GM19238 (cell line): ENCODE data around the gene SRP54.
A peak's percentile ranks its signal among the peaks of the same experiment; 100 is the strongest.
"Not testable (repeated sequence)": the region's sequence is repeated elsewhere in the genome, so short reads cannot be mapped to it uniquely, and the experiment has no call there.

Experiments
- DNase-seq: peaks from one replicate; pipeline ENCODE4 v3.0.0; 2011; ENCODE audit warnings: low spot score; ENCODE audit not compliant: insufficient read length

SRP54 gene

DNA sequence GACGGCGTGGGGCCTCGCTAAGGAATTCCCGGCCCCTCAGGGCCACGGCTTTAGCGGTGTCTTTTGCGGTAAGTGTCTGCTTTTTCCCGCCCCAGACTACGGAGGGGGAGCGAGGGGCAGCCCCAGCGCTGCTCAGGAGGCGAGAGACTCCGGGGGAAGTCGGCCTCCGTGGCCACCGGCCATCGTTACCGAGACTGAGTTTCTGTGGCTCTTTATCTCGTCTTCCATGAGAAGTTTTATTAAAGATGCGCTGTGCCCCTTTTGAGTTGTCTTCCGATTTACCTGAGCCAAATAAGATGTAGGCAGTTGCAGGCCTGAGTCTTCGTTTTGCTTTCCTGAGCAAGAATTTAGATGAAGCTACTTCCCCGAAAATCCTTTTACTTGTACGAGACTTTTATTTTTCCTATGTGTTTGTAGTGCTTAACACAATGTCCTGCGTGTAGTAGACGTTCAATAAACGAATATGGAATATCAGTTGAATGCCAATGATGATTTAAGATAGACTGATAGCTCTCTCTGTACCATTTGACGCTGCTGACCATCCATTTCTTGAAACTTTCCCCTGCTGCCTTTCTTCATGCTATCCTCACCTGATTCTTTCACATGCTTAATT is 462 bp downstream of the SRP54 start:
- peak; percentile 6 for DNase-seq

DNA sequence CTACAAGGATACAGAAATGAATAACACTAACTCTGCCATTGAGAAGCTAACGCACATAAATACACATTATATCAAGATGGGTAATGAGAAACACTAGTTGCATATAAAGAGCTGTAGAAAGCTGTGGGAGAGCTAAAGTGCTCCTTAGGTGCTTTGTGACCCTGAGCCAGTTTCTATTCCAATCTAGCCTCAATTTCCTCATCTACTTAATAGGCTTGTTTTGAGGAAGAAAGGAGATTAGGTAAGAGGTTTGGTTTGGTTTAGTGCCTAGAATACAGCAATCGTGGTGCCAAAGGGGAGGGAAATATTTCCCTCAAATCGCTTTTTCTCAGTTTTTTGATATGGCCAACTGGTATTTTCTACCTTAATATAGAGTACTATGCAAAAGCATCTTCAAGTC is 994 bp downstream of the SRP54 start:
- no peak for DNase-seq

DNA sequence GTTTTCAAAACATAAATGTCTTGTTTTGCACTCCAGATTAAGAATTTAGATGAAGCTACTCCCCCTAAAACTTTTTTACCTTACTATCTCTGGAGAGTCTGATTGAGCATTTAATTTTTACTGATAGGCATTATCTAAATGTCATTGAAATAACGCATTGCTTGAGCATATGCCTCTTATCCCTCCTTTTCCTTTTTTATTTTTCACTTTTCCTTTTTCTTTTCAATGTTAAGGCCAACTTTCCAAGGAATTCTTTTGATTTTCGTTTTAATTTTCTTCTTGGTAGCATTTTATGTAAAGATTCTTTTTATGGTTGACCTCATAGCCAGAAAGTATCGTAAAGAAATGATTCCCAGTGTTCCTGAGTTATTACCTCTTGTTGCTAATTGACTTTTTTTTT is 2.9 kb downstream of the SRP54 start:
- no peak for DNase-seq

DNA sequence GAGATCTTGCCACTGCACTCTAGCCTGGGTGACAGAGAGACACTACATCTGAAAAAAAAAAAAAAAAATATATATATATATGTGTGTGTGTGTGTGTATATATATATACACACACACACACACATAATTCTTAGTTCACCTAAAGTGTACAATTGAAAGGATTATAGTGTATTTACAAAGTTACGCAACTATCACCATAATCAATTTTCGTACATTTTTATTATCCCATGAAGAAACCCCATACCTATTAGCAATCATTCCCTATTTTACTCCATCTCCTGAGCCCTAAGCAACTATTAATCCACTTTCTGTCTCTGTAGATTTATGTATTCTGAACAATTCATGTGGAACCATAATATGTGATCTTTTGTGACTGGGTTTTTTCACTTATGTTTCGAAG is 4.4 kb downstream of the SRP54 start:
- no peak for DNase-seq

DNA sequence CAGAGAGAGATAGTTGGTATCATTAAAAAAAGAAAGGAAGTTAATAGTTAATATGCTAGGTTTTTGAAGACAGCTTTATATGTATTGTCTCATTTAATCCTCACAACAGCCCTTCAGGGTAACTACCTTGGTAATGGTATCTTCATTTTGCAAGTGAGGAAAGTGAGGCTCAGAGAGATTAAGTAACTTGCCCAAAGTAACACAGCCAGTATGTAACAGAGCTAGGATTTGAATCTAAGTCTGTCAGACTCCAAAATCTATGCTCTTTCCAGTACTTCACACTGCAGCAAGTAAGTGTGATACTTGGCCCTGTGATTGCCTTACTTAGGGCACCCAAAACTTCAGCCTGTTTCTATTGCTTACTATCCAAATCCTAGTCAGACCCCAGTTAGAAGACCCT is 7.0 kb downstream of the SRP54 start:
- DNase-seq = no peak

DNA sequence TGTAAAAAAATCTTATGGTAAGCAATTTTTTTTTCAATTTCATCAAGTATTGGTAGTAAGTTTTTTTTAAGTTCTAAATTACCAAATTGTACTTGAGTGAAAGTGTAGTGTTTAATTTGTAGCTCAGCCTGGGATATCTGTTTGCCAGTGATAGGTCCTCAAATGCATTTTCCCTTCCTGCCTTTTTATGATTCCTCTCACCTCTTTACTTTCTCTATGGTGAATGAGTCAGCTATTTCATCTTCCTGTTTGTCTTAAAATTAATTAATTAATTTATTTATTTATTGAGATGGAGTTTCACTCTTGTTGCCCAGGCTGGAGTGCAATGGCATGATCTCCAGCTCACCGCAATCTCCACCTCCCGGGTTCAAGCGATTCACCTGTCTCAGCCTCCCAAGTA is 10.6 kb downstream of the SRP54 start:
- DNase-seq = no peak

DNA sequence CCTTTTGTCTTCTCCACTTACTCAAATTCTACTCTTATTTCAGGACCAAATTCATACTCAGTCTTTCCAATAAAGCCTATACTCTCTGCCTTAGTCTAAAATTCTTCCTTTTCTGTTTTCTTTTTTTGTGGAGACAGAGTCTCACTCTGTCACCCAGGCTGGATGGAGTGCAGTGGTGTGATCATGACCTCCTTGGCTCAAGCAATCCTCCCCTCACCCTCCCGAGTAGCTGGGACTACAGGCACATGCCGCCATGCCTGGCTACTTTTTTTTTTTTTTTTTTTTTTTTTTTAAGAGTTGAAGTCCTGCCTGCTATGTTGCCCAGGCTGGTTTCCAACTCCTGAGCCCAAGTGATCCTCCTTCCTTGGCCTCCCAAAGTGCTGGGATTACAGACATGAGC is 11.9 kb downstream of the SRP54 start:
- DNase-seq = no peak

DNA sequence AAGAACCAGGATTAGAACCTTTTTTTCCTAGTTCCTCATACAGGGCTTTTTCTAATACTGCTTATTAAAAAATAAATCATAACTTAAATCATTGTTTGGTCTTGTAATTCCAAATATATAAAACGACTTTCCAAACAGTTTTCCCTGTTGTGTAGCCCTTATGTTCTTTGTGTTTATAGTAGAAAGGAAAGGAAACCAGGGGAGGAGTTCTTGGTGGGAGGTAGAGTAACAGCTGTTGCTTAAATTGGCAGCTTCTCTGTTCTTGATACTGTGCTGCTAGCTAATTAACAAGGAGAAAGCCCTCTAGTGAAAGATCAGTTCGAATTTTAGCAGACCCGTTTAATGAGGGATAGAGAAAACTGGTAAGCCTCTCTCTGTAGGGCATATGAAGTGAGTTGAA is 15.0 kb downstream of the SRP54 start:
- DNase-seq = no peak

DNA sequence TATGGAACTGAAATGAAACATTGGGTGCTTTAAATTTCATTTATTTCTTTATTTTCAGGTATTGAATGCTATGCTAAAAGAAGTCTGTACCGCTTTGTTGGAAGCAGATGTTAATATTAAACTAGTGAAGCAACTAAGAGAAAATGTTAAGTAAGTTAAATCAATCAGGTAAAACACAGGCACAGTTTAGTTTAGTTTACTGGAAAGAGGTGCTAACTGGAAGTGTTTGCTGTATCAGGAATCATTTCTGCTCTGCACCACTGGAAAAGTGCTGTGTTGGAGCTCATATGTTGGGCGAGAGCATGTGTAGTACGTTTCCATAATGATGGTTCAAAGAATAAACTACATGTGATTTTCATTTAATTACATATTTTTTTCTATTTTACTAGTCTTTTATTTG is 16.7 kb downstream of the SRP54 start:
- no peak for DNase-seq

DNA sequence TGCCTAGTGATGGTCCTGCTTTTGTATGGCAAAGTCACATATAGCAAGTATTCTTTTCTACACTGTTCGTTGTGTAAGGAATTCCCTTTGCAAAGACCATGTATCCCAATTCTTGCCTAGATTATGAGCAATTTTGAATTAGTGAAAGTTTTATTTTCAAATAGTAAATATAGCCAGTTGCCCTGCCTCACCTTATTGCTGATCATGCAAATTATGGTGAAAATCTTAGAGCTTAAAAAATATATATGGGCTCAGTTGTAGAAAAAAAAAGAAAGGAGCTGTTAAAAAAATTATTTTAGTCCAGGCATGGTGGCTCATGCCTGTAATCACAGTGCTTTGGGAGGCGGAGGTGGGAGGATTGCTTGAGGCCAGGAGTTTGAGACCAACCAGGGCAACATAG is 18.8 kb downstream of the SRP54 start:
- no peak for DNase-seq

DNA sequence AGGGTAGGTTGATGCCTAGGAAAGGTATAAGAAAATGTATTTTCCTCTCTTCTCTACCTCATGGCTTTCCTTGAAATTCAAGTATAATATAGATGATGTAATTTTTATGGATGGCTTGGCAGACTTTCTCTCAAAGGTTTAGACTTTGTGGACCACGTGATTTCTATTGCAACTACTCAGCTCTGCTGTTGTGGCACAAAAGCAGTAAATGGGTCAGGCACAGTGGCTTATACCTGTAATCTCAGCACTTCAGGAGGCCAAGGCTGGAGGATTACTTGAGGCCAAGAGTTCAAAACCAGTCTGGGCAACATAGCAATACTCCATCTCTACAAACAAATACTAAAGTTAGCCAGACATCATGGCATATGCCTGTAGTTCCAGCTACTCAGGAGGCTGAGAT is 22.0 kb downstream of the SRP54 start:
- DNase-seq = no peak

DNA sequence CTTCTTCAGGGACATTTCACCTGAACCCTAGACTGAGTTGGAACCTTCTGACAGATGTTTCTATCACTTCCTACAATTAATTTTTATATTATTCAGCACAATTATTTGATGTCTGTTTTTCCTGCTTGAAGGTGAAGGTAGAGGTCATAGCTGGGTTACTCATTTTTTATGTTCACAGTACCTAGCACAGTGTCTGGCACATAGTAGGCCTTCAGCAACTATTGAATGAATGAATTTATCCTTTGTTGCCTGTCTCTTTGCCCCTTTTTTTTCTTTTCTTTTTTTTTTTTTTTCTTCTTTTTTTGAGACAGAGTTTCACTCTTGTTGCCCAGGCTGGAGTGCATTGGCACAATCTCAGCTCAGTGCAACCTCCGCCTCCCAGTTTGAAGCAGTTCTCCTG is 33.8 kb downstream of the SRP54 start:
- DNase-seq = no peak

DNA sequence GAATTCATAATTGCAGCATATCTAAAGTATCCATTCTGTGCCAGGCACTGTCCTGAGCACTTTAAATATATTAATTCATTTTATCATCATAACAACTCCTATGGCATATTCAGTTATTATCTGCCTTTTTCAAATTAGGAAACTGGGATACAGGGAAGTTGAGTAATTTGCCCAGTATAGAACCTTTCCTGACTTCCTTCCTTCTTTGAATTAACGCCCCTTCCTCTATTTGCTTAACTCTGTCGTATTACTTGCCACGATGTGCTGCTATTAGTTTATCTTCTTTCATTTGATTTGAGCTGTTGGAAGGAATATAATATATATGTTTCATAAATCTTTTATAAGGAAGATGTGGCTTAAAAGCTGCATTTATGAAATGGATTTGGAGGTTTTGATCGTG is 37.9 kb downstream of the SRP54 start:
- no peak for DNase-seq

DNA sequence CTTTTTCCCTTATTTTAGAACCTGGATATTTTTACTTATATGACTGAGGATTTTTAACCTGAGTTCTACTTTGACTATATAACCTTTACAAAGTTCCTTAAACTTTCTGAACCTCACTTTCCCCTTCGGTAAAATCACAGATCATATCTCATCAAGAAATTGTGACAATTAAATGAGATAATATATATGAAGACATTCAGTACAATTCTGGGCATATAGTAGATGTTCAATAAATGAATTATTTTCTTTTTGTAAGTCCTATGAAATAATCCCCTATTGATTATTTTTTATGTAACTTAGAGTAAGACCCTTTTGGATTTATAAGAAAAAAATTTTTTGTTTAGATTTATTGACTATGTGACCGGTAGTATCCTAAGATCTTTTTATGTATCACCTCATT is 45.6 kb downstream of the SRP54 start:
- no peak for DNase-seq

DNA sequence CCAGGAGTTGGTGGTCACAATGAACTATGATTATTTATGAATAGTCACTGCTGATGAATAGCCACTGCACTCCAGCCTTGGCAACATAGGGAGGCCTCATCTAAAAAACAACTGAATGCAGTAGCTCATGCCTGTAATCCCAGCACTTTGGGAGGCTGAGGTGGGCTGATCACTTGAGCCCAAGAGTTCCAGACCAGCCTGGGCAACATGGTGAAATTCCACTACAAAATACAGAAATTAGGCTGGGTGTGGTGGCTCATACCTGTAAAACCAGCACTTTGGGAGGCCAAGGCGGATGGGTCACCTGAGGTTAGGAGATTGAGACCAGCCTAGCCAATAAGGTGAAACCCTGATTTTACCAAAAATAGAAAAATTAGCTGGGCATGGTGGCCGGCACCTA is 49.8 kb downstream of the SRP54 start:
- no peak for DNase-seq

DNA sequence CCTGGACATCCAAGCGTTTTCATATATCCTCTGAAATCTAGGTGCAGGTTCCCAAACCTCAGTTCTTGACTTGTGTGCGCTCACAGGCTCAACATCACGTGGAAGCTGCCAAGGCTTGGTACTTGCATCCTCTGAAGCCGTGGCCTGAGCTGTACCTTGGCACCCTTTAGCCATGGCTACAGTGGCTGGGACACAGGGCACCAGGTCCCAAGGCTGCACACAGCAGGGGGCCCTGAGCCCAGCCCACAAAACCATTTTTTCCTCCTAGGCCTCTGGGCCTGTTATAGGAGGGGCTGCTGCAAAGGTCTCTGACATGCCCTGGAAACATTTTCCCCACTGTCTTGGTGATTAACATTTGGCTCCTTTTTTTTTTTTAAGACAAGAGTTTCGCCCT is 51.6 kb downstream of the SRP54 start:
- no peak for DNase-seq

DNA sequence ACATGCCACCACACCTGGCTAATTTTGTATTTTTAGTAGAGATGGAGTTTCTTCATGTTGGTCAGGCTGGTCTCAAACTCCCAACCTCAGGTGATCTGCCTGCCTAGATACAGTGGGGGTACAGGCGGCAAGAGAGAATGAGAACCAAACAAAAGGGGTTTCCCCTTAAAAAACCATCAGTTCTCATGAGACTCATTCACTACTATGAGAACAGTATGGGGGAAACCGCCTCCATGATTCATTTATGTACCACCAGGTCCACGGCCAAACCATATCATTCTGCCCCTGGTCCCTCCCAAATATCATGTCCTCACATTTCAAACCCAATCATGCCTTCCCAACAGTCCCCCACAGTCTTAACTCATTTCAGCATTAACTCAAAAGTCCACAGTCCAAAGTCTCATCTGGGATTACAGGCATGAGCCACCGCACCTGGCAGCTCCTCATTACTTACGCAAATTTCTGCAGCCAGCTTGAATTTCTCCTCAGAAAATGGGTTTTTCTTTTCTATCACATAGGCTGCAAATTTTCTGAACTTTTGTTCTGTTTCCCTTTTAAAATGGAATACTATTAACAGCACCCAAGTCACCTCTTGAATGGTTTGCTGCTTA is 52.3 kb downstream of the SRP54 start:
- DNase-seq = not testable (repeated sequence)

DNA sequence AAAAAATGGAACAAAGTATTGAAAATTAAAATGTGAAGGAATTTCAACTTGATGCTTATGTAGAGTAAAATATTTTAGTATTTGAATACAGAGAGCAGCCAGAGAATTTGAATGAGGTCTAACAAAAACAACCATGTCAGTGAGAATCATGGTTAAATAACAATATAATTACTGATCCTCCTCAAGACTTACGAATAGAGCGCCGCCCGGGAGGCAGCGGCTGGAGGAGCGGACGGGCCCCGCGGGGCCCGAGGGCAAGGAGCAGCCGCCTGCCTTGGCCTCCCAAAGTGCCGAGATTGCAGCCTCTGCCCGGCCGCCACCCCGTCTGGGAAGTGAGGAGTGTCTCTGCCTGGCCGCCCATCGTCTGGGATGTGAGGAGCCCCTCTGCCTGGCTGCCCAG is 55.5 kb downstream of the SRP54 start:
- not testable (repeated sequence) for DNase-seq

DNA sequence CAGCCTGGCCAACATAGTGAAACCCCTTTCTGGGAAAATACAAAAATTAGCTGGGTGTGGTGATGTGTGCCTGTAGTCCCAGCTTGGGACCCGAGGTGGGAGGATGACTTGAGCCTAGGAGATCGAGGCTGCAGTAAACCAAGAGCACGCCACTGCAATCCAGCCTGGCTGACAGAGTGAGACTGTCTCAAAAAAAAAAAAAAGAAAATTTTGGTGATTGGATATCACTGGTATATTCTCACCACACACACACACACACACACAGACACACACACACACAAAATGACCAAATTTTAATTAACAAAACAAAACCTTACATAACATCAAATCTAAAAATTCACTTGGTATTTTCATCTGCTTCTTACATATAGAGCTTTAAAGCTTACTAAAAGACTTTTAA is 59.8 kb downstream of the SRP54 start:
- no peak for DNase-seq

DNA sequence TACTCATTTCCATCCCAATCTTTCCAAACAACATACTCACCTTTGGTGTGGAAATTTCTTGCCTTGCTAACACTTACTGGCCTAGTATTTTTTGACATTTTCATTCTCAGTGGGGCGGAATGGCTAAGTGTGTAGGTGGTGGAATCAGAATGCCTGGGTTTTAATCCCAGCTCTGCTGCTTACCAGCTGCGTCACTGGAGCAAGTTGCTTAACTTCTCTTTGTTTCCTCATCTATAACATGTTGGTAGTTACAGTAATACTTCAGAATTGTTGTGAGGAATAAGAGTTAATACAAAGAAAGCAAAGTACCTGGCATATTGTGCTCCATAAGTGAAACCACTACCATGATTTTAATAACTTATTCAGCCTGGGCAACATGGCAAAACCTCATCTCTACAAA is 60.3 kb downstream of the SRP54 start:
- DNase-seq = no peak

DNA sequence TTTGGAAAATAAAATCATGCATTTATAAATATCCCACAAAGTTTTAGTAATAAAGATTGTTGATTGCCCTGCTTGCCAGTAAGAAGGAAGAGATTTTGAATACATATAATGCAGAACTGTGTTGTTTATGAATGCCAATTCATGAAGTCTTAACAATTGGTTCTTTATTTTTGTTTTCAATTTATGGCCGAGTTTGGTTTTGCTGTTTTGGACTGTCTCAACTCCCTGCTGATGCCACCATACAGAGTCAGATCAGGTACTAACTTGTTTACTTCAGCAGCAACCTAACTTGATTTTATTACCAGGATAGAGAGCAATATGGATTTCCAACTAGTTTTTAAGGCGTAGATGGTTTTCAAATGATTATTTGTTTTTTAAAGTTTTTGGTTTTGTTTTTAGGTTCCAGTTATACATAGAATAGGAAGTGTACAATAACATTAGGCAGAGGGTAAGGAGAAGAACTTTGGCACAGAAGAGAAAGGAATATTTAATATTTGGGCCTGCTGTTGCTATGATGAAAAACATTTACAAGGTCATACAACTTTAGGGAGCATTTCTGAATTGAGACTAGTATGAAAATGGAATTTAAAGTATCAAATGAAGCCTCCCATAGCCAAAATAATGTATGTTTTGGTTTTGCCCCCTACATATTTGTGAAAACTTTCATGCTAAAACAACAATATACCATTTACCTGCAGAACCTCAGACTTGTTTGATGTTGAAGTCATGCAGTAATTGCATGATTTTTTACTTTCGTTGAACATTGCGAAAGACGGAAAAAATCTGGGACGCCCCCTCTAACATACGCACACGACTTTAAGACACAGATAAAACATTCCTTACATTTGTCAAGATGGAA is 62.4 kb downstream of the SRP54 start:
- no peak for DNase-seq

DNA sequence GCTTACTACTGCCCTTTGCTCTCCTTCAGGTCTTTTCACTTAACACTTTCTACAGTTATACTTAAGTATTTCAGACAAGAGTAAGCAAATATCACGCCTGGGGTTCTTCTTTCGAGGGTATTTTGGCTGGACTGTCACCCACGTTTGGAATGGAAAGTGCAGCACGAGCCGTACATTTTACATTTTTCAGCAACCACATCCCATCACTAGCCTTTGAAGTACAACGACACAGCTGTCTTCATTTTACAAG is 62.9 kb downstream of the SRP54 start:
- peak; percentile 7 for DNase-seq
